Mesenchymal stem cell (in vitro differentiated cells and primary cell): ENCODE data around the gene RAD21L1.

Experiments used
- DNase-seq: peaks from one replicate; pipeline ENCODE4 v3.0.0-alpha.2; 2013
- H2AFZ ChIP-seq: one replicate; pipeline ENCODE4 v1.6.1; 2013; ENCODE audit warnings: low read depth, mild to moderate bottlenecking, control low read depth, inconsistent platforms, low read length, moderate library complexity
- H2AK5ac ChIP-seq: 2 replicates; pipeline ENCODE4 v1.6.1; 2013; ENCODE audit warnings: low read length, moderate library complexity, mild to moderate bottlenecking, inconsistent platforms; ENCODE audit not compliant: severe bottlenecking
- H2BK120ac ChIP-seq: one replicate; pipeline ENCODE4 v1.6.1; 2013; ENCODE audit warnings: low read depth, mild to moderate bottlenecking, inconsistent platforms, low read length, moderate library complexity
- H2BK12ac ChIP-seq, 2 experiments: one replicate each; pipeline ENCODE4 v1.6.1; 2013; ENCODE audit warnings: inconsistent platforms in 2 of 2, low read length in 2 of 2, mild to moderate bottlenecking in 2 of 2, moderate library complexity in 2 of 2, control low read depth in 1 of 2
- H2BK15ac ChIP-seq: one replicate; pipeline ENCODE4 v1.6.1; 2013; ENCODE audit warnings: mild to moderate bottlenecking, low read depth, inconsistent platforms; ENCODE audit not compliant: poor library complexity, severe bottlenecking
- H2BK5ac ChIP-seq: 2 replicates; pipeline ENCODE4 v1.6.1; 2013; ENCODE audit warnings: low read depth, mild to moderate bottlenecking, low read length, control low read depth, inconsistent platforms; ENCODE audit not compliant: poor library complexity, severe bottlenecking
- H3K14ac ChIP-seq, 2 experiments: one replicate each; pipeline ENCODE4 v1.6.1; 2013; ENCODE audit warnings: inconsistent platforms in 2 of 2, low read length in 2 of 2, control low read depth in 1 of 2, mild to moderate bottlenecking in 1 of 2, moderate library complexity in 1 of 2
- H3K18ac ChIP-seq, 2 experiments: one replicate each; pipeline ENCODE4 v1.6.1; 2013; ENCODE audit warnings: inconsistent platforms in 2 of 2, low read length in 2 of 2, control low read depth in 1 of 2, low read depth in 1 of 2, mild to moderate bottlenecking in 1 of 2
- H3K23ac ChIP-seq, 2 experiments: one replicate each; pipeline ENCODE4 v1.6.1; 2013; ENCODE audit warnings: inconsistent platforms in 2 of 2, low read length in 2 of 2, mild to moderate bottlenecking in 2 of 2, moderate library complexity in 2 of 2, control low read depth in 1 of 2
- H3K27ac ChIP-seq: 2 replicates; pipeline ENCODE4 v1.5.1; 2013; ENCODE audit warnings: mild to moderate bottlenecking, moderate library complexity, low read length, control low read depth, inconsistent platforms; ENCODE audit not compliant: poor library complexity, severe bottlenecking
- H3K27me3 ChIP-seq, 2 experiments: 2 replicates each; pipeline versions ENCODE4 v1.6.1 to v1.7.0; 2013; ENCODE audit warnings: low read length in 2 of 2, mild to moderate bottlenecking in 2 of 2, moderate library complexity in 2 of 2, control low read depth in 1 of 2, inconsistent platforms in 1 of 2; ENCODE audit not compliant: control insufficient read depth in 1 of 2, insufficient read depth in 1 of 2
- H3K36me3 ChIP-seq, 2 experiments: 2 replicates each; pipeline versions ENCODE4 v1.6.1 to v1.7.0; 2013; ENCODE audit warnings: low read length in 2 of 2, control low read depth in 1 of 2, inconsistent platforms in 1 of 2, low read depth in 1 of 2, mild to moderate bottlenecking in 1 of 2; ENCODE audit not compliant: insufficient read depth in 2 of 2, control insufficient read depth in 1 of 2
- H3K4ac ChIP-seq, 2 experiments: one replicate each; pipeline ENCODE4 v1.6.1; 2013; ENCODE audit warnings: inconsistent platforms in 2 of 2, low read length in 2 of 2, mild to moderate bottlenecking in 2 of 2, moderate library complexity in 2 of 2, control low read depth in 1 of 2, low read depth in 1 of 2
- H3K4me1 ChIP-seq: 2 replicates; pipeline ENCODE4 v1.6.1; 2013; ENCODE audit warnings: low read depth, low read length, control low read depth; ENCODE audit not compliant: control insufficient read depth, insufficient read depth
- H3K4me2 ChIP-seq: 2 replicates; pipeline ENCODE4 v1.6.1; 2013; ENCODE audit warnings: low read length, mild to moderate bottlenecking, inconsistent platforms; ENCODE audit not compliant: poor library complexity, severe bottlenecking
- H3K4me3 ChIP-seq, 2 experiments: 2 replicates each; pipeline versions ENCODE4 v1.5.1 to v1.7.0; 2013; ENCODE audit warnings: low read length in 2 of 2, mild to moderate bottlenecking in 2 of 2, control low read depth in 1 of 2, low read depth in 1 of 2; ENCODE audit not compliant: insufficient read depth in 1 of 2
- H3K79me1 ChIP-seq: replicated peaks from 2 replicates; pipeline ENCODE4 v1.6.1; 2013; ENCODE audit warnings: mild to moderate bottlenecking, control low read depth, low read length, inconsistent platforms; ENCODE audit not compliant: poor library complexity, severe bottlenecking
- H3K9ac ChIP-seq: 2 replicates; pipeline ENCODE4 v1.7.0; 2013; ENCODE audit warnings: mild to moderate bottlenecking, low read length, moderate library complexity
- H3K9me3 ChIP-seq: 2 replicates; pipeline ENCODE4 v1.7.0; 2013; ENCODE audit warnings: mild to moderate bottlenecking, low read length; ENCODE audit not compliant: control insufficient read depth
- H4K8ac ChIP-seq: one replicate; pipeline ENCODE4 v1.6.1; 2013; ENCODE audit warnings: inconsistent platforms, mild to moderate bottlenecking, low read length, moderate library complexity
- H4K91ac ChIP-seq: one replicate; pipeline ENCODE4 v1.6.1; 2013; ENCODE audit warnings: mild to moderate bottlenecking, low read length, inconsistent platforms
- WGBS: methylation state at CpG from one replicate; pipeline ENCODE4 v1.1.7; 2013; ENCODE audit warnings: mixed read lengths; 5-methylcytosine and 5-hydroxymethylcytosine counted together

Gene RAD21L1

GRCh38 chr20:1191299-1191698 lies 34.5 kb upstream of the RAD21L1 start:
- H3K18ac ChIP-seq, result no peak overlapping the region
- no peak overlapping the region for H3K4ac ChIP-seq
- H4K91ac ChIP-seq, result no peak overlapping the region
- no peak overlapping the region for H3K9ac ChIP-seq
- H2BK120ac ChIP-seq, result no peak overlapping the region
- H3K79me1 ChIP-seq, result no peaks in the 10 kb centered on the region
- DNase-seq, result no peak
- H2BK15ac ChIP-seq, result no peak overlapping the region
- no peak overlapping the region for H3K27ac ChIP-seq
- H2BK5ac ChIP-seq, result no peak overlapping the region
- H3K14ac ChIP-seq, result no peak overlapping the region
- H2AK5ac ChIP-seq, result no peak overlapping the region
- H3K4me1 ChIP-seq, result peaks cover 2% of the 10 kb centered on the region
- WGBS, result 93% methylated on average over 3 of the region's 3 CpGs
- H3K4me2 ChIP-seq, result no peak overlapping the region
- H3K9me3 ChIP-seq, result peaks cover 3% of the 10 kb centered on the region
- no peaks in the 10 kb centered on the region for H3K36me3 ChIP-seq
- no peak overlapping the region for H4K8ac ChIP-seq
- no peak overlapping the region for H2AFZ ChIP-seq
- H2BK12ac ChIP-seq, result no peak overlapping the region
- H3K4me3 ChIP-seq, result no peak overlapping the region
- no peak overlapping the region for H3K23ac ChIP-seq
- H3K27me3 ChIP-seq, result peaks cover 71 to 81% of the 10 kb centered on the region in 2 experiments

- H2AK5ac ChIP-seq, result no peak overlapping the region
- no peak overlapping the region for H3K27ac ChIP-seq
- H3K9me3 ChIP-seq, result peaks cover 4% of the 10 kb centered on the region
- H3K36me3 ChIP-seq, result no peaks in the 10 kb centered on the region
- no peak overlapping the region for H3K18ac ChIP-seq
- no peak for DNase-seq
- H3K14ac ChIP-seq, result no peak overlapping the region
- no peak overlapping the region for H3K23ac ChIP-seq
- no peak overlapping the region for H2BK5ac ChIP-seq
- H3K4me3 ChIP-seq, result no peak overlapping the region
- no peak overlapping the region for H2BK15ac ChIP-seq
- no peak overlapping the region for H3K9ac ChIP-seq
- no peak overlapping the region for H4K8ac ChIP-seq
- no peak overlapping the region for H4K91ac ChIP-seq
- H2AFZ ChIP-seq, result no peak overlapping the region
- no peaks in the 10 kb centered on the region for H3K79me1 ChIP-seq
- H3K4ac ChIP-seq, result no peak overlapping the region
- no peaks in the 10 kb centered on the region for H3K4me1 ChIP-seq
- no peak overlapping the region for H2BK12ac ChIP-seq
- 78% methylated on average over 1 of the region's 1 CpG for WGBS
- H3K27me3 ChIP-seq, result peaks cover 65 to 75% of the 10 kb centered on the region in 2 experiments
- H3K4me2 ChIP-seq, result no peak overlapping the region
- H2BK120ac ChIP-seq, result no peak overlapping the region
Observed at GRCh38 chr20:1195226-1195625, 30.6 kb upstream of the RAD21L1 start.

DNA sequence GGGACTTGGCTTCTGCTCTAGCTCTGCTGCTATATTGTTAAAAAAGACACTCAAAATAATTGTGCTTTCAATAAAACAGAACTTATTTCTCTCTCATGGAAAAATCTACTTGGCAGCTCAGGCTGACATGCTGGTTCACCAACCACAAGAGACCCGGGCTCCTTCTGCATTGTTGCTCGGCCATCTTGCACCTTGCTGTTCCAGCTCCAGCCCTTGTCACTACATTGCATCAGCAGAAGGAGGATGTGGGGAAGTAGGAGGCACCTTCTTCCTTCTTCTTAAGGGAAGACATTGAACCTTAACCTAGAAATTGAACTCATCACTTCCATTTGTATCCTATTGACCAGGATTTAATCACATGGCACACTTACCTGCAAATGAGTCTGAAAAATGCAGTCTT lies 29.2 kb upstream of the RAD21L1 start:
- H2AFZ ChIP-seq, result no peak overlapping the region
- H2BK12ac ChIP-seq, result no peak overlapping the region
- DNase-seq, result no peak
- no peak overlapping the region for H3K18ac ChIP-seq
- H3K9me3 ChIP-seq, result peaks cover 4% of the 10 kb centered on the region
- no peaks in the 10 kb centered on the region for H3K36me3 ChIP-seq
- H3K79me1 ChIP-seq, result no peaks in the 10 kb centered on the region
- no peak overlapping the region for H3K4ac ChIP-seq
- peaks cover 51 to 70% of the 10 kb centered on the region in 2 experiments for H3K27me3 ChIP-seq
- no peak overlapping the region for H3K27ac ChIP-seq
- no peak overlapping the region for H4K91ac ChIP-seq
- no peak overlapping the region for H4K8ac ChIP-seq
- H3K4me1 ChIP-seq, result no peaks in the 10 kb centered on the region
- no peak overlapping the region for H2BK5ac ChIP-seq
- H3K23ac ChIP-seq, result no peak overlapping the region
- H2BK120ac ChIP-seq, result no peak overlapping the region
- H2AK5ac ChIP-seq, result no peak overlapping the region
- H3K9ac ChIP-seq, result no peak overlapping the region
- 60% methylated on average over 2 of the region's 2 CpGs for WGBS
- H2BK15ac ChIP-seq, result no peak overlapping the region
- H3K14ac ChIP-seq, result no peak overlapping the region
- H3K4me3 ChIP-seq, result no peak overlapping the region
- no peak overlapping the region for H3K4me2 ChIP-seq

- WGBS, result 86% methylated on average over 7 of the region's 7 CpGs
- Histone ChIP-seq H3K9ac (no peak overlapping the region), H3K9me3 (peaks cover 4% of the 10 kb centered on the region), H3K14ac (no peak overlapping the region), H2BK120ac (no peak overlapping the region), H3K23ac (no peak overlapping the region), H3K79me1 (no peaks in the 10 kb centered on the region), H2AK5ac (no peak overlapping the region), H3K4me3 (no peak overlapping the region), H4K91ac (no peak overlapping the region), H4K8ac (no peak overlapping the region), H3K4me1 (no peaks in the 10 kb centered on the region), H3K27me3 (peaks cover 48 to 74% of the 10 kb centered on the region in 2 experiments), H2BK5ac (no peak overlapping the region), H3K18ac (no peak overlapping the region), H2AFZ (no peak overlapping the region), H3K27ac (no peak overlapping the region), H2BK15ac (no peak overlapping the region), H3K4me2 (no peak overlapping the region), H3K36me3 (no peaks in the 10 kb centered on the region), H2BK12ac (no peak overlapping the region), H3K4ac (no peak overlapping the region)
- no peak for DNase-seq
Observed at GRCh38 chr20:1197801-1198200, 28.0 kb upstream of the RAD21L1 start.
